Stomach smooth muscle (tissue), 2 donors: ENCODE results near the gene HSPB9.

Experiments used
- H3K27ac ChIP-seq: one replicate; pipeline ENCODE4 v1.7.0; 2013; ENCODE audit warnings: mild to moderate bottlenecking, low read length, inconsistent platforms
- H3K27me3 ChIP-seq, 2 donors: one replicate each; pipeline ENCODE4 v1.7.0; 2013; ENCODE audit warnings: low read length in 2 of 2; ENCODE audit not compliant: insufficient read depth in 2 of 2, control insufficient read depth in 1 of 2
- H3K36me3 ChIP-seq, 2 donors: one replicate each; pipeline ENCODE4 v1.7.0; 2013; ENCODE audit warnings: low read length in 2 of 2; ENCODE audit not compliant: control insufficient read depth in 2 of 2, insufficient read depth in 2 of 2
- H3K4me1 ChIP-seq: one replicate; pipeline ENCODE4 v1.7.0; 2013; ENCODE audit warnings: low read length; ENCODE audit not compliant: control insufficient read depth, insufficient read depth
- H3K4me3 ChIP-seq, 2 donors: one replicate each; pipeline ENCODE4 v1.7.0; 2013; ENCODE audit warnings: low read length in 2 of 2
- H3K9ac ChIP-seq, 2 donors: one replicate each; pipeline ENCODE4 v1.7.0; 2013; ENCODE audit warnings: low read length in 2 of 2, mild to moderate bottlenecking in 1 of 2
- H3K9me3 ChIP-seq, 2 donors: one replicate each; pipeline ENCODE4 v1.7.0; 2013; ENCODE audit warnings: low read length in 2 of 2; ENCODE audit not compliant: control insufficient read depth in 2 of 2
- donor health status: healthy.
- donor health status: Pancreatic carcinoma.

The HSPB9 gene

GRCh38 chr17:42088736-42089135 is 33.9 kb upstream of the HSPB9 start:
- Histone ChIP-seq H3K4me1 (no peaks in the 10 kb centered on the region), H3K4me3 (no peak overlapping the region), H3K9me3 (no peaks in the 10 kb centered on the region), H3K9ac (no peak overlapping the region), H3K27me3 (peaks cover 6% of the 10 kb centered on the region in 2 donors), H3K27ac (no peak overlapping the region), H3K36me3 (no peaks in the 10 kb centered on the region)

- Histone ChIP-seq H3K9ac (no peak overlapping the region), H3K36me3 (no peaks in the 10 kb centered on the region), H3K27ac (no peak overlapping the region), H3K9me3 (no peaks in the 10 kb centered on the region), H3K27me3 (peaks cover 11 to 13% of the 10 kb centered on the region in 2 donors), H3K4me3 (no peak overlapping the region), H3K4me1 (no peaks in the 10 kb centered on the region)
Measured at GRCh38 chr17:42090964-42091790, 31.4 kb upstream of the HSPB9 start.

GRCh38 chr17:42092939-42093338 is 29.7 kb upstream of the HSPB9 start:
- Histone ChIP-seq H3K36me3 (no peaks in the 10 kb centered on the region), H3K27me3 (peaks cover 27 to 30% of the 10 kb centered on the region in 2 donors), H3K9ac (no peak overlapping the region), H3K9me3 (no peaks in the 10 kb centered on the region), H3K27ac (no peak overlapping the region), H3K4me1 (peaks cover under 1% of the 10 kb centered on the region), H3K4me3 (no peak overlapping the region)

GRCh38 chr17:42094375-42095069 is 28.1 kb upstream of the HSPB9 start:
- Histone ChIP-seq H3K9ac (no peak overlapping the region), H3K9me3 (no peaks in the 10 kb centered on the region), H3K4me3 (no peak overlapping the region), H3K36me3 (no peaks in the 10 kb centered on the region), H3K4me1 (peaks cover 4% of the 10 kb centered on the region), H3K27ac (no peak overlapping the region), H3K27me3 (peaks cover 23 to 27% of the 10 kb centered on the region in 2 donors)

GRCh38 chr17:42096360-42097111 is 26.1 kb upstream of the HSPB9 start:
- Histone ChIP-seq H3K9me3 (no peaks in the 10 kb centered on the region), H3K9ac (no peak overlapping the region), H3K27ac (no peak overlapping the region), H3K4me3 (no peak overlapping the region), H3K36me3 (no peaks in the 10 kb centered on the region), H3K4me1 (peaks cover 4% of the 10 kb centered on the region), H3K27me3 (peaks cover 23 to 27% of the 10 kb centered on the region in 2 donors)

- Histone ChIP-seq H3K4me3 (no peak within 1 kb of the TSS), H3K9me3 (no peaks in the 10 kb centered on the region), H3K36me3 (peaks cover 0 to under 1% of the 10 kb centered on the region in 2 donors), H3K27ac (no peak within 1 kb of the TSS), H3K27me3 (peaks cover 23 to 27% of the 10 kb centered on the region in 2 donors), H3K4me1 (peaks cover 7% of the 10 kb centered on the region), H3K9ac (peak within 1 kb of the TSS in 1 of 2 donors; percentile 36)
Measured at GRCh38 chr17:42097691-42098631, 24.6 kb upstream of the HSPB9 start, which contains the start of gene ZNF385C. TSS of gene ZNF385C (minus strand) at chr17:42098473. CDS start at chr17:42063056, 35,417 bp downstream.

- no peak overlapping the region for H3K27ac ChIP-seq
- H3K36me3 ChIP-seq, result peaks cover 0 to 4% of the 10 kb centered on the region in 2 donors
- H3K4me3 ChIP-seq, result no peak overlapping the region
- H3K27me3 ChIP-seq, result peaks cover 23 to 27% of the 10 kb centered on the region in 2 donors
- H3K9ac ChIP-seq, result peak overlapping the region in 1 of 2 donors; percentile 36
- H3K9me3 ChIP-seq, result no peaks in the 10 kb centered on the region
- peaks cover 7% of the 10 kb centered on the region for H3K4me1 ChIP-seq
Measured at GRCh38 chr17:42098730-42099399, 23.7 kb upstream of the HSPB9 start.

- Histone ChIP-seq H3K4me3 (no peak overlapping the region), H3K9ac (no peak overlapping the region), H3K27ac (no peak overlapping the region), H3K36me3 (peaks cover 2 to 12% of the 10 kb centered on the region in 2 donors), H3K4me1 (peaks cover 7% of the 10 kb centered on the region), H3K9me3 (no peaks in the 10 kb centered on the region), H3K27me3 (peaks cover 14 to 15% of the 10 kb centered on the region in 2 donors)
Measured at GRCh38 chr17:42101513-42102292, 20.9 kb upstream of the HSPB9 start.
